Activated T-cell treated with anti-CD3 and anti-CD28 coated beads for 24 hours (primary cell): Measurements from ENCODE around the gene DNAI1.

ENCODE experiments used
- DNase-seq: peaks from one replicate; pipeline ENCODE4 v3.0.0-alpha.2; 2020; ENCODE audit warnings: low read depth

DNAI1 gene

DNA sequence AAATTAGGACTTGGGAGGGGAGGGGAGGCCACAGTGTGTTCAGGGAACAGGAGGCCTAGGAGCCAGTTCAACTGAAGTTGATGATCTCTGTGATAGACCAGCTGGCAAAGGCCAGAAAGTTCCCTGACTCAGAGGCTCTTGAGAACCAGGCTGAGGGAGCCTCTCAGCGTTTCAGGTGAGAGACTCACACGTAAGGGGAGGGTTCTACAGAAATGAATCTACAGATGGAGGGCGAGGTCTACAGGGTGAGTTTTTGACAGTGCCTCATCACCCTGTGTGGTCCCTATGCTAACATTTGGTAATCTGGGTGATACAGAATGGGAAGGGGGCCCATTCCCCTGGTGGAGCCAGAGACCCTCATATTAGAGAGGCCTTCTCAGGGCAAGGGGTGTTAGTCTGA is 32.2 kb downstream of the DNAI1 start:
- DNase-seq: no peak

DNA sequence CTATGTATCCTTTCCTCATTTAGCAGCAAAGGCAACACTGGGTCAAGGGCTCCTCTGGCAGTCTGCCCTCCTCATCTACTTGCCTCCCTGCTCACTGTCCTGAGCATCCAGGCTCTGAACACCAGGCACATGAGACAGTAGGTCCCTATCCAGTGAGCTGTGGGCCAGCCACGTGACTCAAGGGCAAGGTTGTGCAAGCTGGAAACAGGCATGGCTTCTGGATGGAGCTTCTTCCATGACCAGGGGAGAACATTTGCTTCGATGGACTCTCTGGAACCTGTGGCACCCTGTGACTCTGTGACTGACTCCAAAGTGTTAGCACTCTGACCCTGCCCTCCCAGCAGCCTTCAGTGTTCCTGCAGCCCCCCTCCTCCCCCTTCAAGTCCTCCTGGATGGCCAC is 33.0 kb downstream of the DNAI1 start:
- DNase-seq: no peak

DNA sequence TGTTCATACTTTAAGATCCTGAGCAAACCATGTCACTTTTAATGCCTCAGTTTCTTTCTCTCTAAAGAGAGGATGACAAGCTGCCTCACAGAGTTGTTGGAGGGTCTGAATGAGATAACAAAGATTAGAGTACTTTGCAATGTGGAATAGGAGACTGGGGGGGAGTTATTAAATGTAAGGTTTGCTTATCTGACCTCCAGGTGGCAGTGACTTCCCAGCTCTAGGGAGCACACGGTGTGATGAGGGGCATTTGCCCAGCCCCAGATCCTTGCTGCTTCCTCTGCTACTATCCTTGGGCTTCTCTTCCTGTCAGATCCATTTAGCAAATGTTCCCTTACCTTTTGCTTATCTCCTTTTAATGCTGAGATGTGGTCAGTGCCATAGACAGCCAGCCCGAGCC is 33.4 kb downstream of the DNAI1 start:
- DNase-seq: no peak

DNA sequence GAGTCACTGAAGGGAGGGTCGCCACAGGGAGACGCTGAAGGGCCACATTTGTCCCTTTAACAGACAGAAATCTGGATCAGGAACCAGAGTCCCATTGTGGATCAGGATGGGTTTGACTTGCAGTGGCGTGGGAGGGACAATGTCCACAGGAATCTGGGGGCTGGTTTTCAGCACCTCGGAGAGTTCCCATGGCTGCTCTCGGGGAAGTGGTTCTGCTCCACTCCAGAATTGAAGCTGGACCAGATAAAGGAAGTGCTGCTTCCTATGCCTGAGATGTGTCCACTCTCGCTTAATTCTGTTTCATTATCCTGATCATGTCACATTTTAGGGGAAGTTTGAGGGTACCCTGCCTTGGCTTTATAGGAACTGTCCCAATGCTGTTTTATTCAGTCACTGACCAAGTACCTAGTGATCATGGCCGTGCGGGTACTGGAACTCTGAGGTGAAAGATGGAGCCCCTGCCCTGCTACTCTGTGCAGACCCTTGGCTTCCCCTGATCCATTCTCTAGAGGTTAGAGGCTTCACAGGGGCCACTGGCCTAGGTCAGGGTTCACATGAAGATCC is 35.4 kb downstream of the DNAI1 start:
- no peak for DNase-seq

DNA sequence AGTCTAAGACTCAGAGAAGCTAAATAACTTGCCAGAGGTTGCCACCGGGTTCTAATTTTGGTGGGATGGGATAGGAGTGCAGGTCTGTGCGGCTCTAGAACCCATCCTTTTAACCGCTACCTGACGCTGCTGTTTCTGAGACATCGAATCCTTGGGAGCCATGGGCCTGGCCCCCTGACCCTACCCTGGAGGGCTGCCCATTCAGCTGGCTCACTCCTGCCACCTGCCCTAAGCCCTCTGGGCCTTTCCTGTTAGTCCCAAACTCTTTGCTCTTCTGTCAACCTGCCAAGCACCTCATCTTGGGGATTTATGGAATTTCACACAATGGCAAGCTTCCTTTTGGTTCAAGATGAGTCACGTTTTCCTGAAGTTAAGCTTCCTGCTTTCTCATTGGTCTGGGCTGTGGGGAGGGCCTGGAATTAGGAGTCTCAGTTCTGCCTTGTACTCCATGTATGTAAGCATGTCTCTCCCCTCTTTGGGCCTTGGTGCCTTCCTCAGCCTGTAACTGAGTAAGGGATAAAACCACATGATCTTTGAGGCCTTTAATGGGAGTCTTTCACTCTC is 37.6 kb downstream of the DNAI1 start:
- DNase-seq: no peak

DNA sequence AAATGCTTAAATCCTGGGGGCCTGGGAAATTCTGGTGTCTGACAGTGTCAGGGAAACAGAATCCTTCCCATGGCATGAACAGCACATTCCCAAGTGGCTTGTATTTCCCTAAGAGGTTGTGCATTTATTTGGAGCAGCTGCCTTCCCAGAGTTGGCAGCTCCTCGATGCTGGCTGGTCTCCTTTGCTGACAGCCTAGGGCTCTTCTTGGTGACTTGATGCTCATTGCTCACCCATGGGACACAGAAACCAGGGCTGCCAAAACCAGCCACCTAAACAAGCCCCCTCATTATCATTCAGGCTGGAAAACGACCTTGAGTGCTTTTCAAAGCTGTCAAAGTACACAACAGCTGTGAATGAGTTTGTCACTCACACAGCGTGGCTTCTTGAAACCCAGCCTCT is 39.9 kb downstream of the DNAI1 start:
- no peak for DNase-seq

DNA sequence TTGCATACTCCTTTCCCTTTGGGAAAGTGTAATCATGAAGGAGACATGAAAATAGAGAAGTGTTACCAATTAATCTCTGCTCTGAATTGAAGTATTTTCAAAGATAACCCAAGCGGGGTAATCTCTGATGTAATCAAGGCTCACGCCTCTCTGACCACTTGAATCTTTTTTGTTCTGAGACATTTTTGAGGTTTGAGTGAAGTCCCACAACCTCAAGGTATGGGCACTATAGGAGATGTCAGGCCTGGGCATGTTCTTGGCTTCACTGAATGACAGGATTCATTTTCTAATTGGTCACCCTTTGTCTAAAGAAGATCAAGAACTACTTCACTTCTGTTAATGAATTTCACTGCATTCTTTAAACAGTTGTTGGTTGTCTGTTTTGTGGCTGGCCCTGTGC is 40.5 kb downstream of the DNAI1 start:
- no peak for DNase-seq

DNA sequence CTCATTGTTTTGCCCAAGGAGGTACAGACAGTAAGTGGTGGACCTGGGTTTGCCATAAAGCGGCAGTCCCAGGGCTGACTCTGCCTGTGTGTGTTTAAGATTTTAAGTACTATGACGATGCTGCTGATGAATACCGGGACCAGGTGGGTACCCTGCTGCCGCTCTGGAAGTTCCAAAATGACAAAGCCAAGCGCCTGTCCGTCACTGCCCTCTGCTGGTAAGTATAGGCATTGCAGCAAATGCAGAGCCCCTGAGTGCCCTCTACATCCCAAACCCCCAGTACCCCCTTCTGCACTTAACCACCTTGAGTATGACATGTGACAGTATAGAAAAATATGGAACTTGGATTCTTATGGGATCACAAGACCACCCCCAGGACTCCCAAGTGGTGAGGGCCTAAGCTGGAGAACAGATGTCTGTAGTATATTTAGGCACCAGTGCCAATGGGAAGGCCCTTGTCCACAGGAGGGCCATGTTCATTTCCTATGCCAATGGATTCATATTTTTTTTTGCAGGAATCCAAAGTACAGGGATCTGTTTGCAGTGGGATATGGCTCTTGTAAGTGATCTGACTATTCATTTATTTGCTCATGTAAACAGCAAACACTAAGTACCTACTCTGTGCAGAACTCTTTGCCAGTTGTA is 42.1 kb downstream of the DNAI1 start:
- DNase-seq: peak; percentile 73

DNA sequence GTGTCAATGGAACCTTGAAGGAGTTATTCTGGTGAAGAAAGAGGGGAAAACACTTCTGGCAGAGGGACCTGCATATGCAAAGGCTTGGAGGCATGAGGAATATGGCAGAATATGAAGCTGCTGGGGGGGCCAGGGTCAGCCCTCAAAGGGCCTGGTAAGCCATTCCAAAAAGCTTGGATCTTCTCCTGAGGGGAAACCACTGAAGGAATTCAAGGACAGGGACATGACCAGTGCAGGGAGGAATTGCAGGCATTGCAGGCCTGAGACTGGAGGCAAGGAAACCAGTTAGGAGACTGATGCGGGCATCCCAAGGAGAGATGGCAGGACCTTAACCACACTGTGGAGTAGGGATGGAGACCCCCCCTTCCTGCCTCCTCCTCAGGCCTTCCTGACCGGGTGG is 42.8 kb downstream of the DNAI1 start:
- DNase-seq: no peak

DNA sequence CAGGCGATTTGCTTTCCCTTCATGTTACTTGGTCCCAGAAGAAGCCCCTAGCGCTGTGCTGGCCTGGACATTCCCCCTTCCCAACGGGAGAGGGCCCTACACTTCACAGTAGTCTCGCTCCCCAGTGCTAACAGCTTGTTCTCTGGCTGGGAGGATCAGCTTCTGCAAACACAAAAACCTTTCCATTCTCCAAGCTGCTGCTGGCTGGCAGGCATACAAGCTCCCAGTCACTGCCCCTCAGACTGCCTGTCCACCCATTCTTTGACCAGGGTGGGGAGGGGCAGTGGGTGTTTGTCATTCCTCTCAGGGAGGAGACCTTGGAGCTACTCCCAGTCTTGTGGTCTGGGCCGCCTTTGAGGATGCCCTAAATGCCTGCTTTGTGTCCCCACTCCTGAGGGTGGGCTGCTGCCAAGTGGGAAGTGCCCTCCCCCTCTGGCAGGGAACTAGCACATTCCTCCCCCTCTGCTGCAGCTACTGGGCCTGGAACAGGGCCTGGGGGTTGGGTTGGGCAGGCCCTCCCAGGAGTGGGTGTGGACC is 43.4 kb downstream of the DNAI1 start:
- DNase-seq: no peak

DNA sequence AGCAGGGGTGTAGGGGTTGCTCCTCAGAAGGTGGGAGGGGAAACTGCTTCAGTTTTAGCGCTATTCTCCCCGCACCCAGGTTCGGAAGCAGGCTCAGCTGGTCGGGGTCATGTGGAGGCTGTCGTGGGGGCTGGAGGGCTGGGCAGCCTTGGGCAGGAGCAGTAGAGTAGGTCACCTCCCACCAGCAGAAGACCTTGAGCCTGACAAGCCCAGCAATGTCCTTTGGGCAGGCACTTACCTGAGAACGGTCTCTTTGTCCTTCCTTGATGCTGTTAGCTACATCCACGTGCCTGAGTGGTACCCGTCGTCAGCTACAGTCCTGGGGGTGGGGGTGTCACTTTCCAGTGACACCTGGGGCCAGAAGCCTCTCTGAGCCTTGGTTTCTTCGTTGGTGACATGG is 43.9 kb downstream of the DNAI1 start:
- no peak for DNase-seq

DNA sequence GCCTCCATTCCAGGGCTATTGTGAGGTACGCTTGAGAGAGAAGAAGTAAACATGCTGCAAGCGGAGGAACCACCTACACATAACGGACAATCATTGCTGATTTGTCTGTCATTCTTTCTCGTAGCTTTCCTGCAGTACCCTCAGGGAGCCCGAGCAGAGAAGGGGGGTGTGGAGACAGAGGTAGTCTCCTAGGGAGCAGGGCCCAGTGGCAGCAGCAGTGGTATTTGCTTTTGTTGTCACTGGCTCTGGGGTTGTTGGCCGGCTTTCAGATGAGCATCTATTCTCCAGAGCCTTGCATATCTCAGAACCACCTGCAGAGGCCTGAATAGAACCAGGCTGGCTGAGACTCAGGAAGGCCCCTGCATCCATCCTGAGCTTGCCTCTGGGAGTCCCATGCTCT is 44.3 kb downstream of the DNAI1 start:
- DNase-seq: no peak

DNA sequence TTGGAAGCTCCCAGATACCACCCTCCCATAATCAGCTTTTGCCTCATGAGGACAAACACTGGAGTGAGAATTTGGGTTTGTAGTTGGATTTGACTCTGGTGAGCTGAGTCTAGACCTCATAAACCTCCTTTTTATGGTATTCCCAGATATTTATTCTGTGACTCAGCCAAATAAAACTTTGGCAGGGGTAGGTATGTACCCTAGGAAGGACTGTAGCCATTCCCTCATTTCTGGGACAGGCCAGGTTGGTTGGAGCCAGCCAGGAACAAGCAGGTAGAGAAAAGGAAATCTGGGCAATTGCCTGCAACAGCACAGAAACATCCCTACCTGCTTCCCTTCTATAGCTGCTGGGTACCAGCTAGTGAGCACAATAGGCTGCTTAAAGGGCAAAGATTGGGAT is 44.8 kb downstream of the DNAI1 start:
- DNase-seq: no peak

DNA sequence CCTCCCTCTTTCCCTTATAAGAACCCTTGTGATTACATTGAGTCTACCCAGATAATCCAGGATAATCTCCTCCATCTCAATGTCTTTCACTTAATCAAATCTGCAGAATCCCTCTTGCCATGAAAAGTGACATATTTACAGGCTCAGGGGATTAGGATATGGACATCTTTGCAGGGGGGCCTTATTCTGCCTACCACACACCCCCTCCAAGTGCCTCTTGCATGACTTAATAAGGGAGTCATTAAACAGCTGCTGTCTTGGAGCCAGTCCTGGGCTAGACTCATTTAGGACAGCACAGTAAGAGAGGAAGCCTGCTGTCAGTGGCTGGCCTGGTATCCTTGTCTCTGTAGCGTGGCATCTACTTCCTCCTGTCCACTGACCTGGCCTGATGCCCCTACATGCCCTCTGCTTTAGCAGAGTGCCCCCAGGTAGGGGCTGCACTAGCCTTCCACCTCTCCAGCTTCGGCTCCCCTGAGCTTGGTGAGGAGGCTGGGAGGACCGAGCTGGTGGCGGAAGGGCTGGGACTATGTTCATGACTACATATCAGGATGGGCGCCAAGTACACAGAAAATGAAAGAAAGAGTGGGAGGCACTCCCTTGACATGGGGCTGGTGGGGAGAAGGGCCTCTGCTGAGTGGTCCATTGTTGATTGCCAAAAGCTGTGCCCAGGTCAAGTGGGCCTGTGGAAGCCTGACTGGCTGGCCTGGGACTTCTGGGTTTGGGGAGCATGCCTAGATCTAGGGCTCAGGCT is 46.9 kb downstream of the DNAI1 start:
- DNase-seq: no peak

DNA sequence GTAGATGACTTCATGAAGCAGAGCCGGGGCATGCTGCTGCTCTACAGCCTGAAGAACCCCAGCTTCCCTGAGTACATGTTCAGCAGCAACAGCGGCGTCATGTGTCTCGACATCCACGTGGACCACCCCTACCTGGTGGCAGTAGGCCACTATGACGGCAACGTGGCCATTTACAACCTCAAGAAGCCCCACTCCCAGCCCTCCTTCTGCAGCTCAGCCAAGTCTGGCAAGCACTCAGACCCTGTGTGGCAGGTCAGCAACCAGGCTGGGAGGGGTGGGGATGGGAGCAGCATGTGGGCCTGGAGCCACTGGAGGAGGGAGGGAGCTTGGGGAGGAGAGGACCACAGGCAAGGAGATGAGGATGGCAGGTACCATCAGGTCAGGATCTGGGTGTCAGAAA is 48.0 kb downstream of the DNAI1 start:
- DNase-seq: no peak

DNA sequence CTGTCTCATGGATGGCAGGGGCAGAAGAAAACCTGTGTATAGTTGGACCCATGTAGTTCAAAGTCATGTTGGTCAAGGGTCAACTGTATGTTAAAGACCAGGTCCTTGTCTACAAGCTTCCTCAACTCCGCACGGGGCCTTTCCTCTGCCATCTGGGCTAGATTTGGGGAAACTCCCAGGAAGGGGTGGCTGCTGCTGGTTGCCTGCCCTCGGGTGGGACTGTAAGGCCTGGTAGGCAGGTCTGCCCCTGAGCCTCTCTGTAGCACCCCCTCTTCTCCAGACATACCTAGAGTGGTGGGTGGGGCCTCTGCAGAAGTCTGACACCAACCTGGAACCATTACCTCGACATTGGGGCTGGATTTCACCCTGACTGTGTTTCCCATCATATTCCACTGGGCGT is 49.0 kb downstream of the DNAI1 start:
- DNase-seq: no peak

DNA sequence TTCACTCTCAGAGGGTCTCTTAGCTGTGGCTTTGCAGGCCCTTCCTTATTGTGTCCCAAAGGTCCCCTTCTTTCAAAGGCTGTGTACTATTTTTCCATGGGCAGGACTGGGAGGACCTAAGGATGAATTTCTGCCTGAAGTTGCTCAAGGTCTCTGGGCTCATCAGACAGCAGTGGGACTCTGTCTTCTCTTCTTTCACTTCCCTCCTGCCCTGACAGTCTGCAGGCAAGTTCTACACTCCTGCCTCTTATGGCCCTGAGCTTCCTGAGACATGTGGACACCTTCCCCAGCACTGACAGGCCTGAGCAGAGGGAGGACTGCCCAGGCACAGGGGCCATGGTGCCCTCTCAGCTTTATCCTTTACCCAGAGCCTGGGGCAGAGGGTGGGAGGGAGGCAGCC is 49.4 kb downstream of the DNAI1 start:
- DNase-seq: no peak

DNA sequence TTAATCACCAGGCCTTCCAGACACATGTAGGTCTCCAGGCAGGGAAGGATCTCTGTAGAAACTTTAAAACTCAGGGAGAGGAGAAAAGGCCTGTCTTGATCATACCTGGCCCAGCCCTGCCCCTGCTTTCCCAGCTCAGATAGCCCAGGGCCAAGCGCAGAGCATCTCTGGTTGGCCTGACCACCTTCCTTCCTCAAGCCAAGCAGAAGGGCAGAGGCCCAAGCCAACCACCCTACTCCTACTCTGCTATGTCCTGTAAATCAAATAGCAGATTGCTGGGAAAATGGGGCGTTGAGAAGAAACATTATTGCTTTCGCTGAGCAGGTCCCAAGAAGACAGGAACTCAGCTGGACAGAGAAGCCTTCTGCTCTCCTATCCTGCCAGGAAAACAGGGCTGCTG is 49.9 kb downstream of the DNAI1 start:
- no peak for DNase-seq

DNA sequence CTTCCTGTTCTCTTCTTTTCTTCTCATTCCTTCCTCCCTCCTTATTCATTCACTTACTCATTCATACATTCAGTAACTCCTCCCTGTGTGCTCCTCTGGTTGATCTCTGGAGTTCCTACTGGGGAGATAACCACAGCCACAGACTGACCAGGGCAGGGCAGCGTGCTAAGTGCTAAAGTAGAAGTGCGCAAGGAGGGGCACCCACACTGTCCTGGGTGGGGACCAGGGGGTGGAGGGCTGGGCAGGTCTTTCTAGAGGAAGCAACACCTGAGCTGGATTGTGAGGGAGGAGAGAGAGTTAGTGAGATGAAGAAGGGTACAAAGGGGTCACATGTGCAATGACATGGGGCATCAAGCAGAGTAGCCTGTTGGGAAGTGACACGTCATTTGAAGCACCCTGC is 50.3 kb downstream of the DNAI1 start:
- DNase-seq: no peak

DNA sequence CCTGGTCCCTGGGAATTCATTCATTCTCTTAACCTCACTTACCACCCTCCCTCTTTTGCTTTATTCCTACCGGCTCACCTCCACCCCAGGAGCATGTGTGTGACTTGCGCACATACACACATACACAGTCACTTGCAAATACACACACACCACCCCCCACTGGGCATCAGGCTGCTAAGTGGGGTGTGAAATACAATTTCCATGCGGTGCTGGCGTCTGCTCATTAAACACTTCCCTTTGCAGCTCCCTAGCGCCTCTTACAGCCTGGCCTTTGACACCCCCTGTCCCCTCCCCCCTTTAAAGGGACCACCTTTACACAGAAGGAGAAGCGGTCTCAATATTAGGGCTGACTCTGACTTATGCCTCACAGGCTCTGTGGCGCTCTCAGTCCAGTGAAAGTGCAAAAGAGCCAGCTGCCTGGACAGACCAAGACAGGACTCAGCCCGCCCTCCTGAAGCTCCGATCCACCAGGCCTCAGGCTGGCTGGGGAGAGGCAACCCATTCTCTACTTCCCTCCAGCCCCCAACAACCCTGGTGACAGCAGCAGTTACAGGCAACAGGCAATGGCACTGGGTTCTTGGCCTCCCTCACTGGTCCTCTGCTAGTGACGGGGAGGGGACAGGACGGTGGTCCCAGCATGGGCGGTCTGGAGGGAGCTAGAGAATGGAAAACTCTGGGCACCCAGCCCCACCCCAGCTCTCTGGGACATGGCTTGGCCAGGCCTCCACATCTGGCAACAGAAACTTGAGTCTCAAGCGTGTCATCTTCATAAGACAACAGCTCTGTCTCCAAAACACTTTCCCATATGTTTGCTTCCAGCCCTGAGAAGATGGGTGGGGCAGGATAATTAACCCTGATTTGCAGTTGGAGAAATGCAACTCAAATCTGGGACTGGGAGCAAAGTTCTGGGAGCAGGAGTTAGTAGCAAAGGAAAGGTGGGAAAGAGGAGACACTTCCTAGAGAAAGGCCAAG is 52.2 kb downstream of the DNAI1 start:
- DNase-seq: no peak

DNA sequence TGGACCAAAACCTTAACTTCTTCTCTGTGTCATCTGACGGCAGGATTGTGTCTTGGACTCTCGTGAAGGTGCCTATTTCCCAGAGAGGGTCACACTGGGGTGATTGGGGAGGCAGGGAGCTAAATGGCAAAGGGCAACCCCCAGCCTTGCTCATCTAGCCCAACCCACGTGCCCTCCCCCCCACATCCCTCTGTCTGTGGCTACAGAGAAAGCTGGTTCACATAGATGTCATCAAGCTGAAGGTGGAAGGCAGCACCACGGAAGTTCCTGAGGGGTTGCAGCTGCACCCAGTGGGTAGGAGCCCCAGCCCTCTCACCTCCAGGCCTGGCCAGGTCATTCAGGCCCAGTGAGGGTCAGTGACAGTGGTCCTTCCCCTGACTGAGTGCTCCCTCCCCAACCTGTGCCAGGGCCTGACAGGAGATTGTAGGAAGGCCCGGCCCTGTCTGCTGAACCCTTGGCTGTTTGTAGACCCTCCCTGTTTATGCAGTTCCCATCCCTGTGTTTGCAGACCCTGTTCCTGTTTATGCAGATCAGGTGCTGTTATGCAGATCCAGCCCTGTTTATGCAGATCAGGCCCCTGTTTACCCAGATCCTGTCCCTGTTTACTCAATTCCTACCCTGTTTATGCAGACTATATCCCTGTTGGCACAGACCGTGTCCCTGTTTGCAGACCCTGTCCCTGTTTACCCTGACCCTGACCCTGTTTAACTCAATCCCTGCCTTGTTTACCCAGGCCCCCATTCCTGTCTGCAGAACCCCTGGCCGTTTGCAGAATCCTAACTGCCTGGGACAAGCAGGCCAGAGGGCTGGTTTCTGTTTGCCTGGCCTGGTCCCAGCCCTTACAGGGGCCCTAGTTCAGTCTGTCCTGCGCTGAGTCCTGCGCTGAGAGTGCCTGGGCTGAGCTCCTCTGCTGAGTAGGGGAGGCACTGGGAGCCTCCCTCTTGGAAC is 53.8 kb downstream of the DNAI1 start:
- no peak for DNase-seq
